Neural crest cell (in vitro differentiated cells): ENCODE data around the gene SLC22A14. TPM values are rescaled to one million over a fixed set of nuclear protein-coding genes. Genes with fewer than 3 reads are reported as not detected.
"Not testable (repeated sequence)": the region's sequence is repeated elsewhere in the genome, so short reads cannot be mapped to it uniquely, and the experiment has no call there.

Source experiments
- DNase-seq: peaks from one replicate; pipeline ENCODE4 v3.0.0; 2021; ENCODE audit warnings: low read depth, mixed read lengths, low spot score
- H3K27ac Mint-ChIP-seq: one replicate; pipeline ENCODE4 v1.8.0; 2021; ENCODE audit warnings: mild to moderate bottlenecking, mixed read lengths; ENCODE audit not compliant: unreplicated experiment
- H3K27me3 Mint-ChIP-seq: 2 replicates; pipeline ENCODE4 v1.8.0; 2021; ENCODE audit warnings: low read depth, mild to moderate bottlenecking, mixed read lengths
- H3K36me3 Mint-ChIP-seq: 2 replicates; pipeline ENCODE4 v1.8.0; 2021; ENCODE audit warnings: low read depth, mild to moderate bottlenecking, mixed read lengths
- H3K4me1 Mint-ChIP-seq: 2 replicates; pipeline ENCODE4 v1.8.0; 2021; ENCODE audit warnings: mixed read lengths
- H3K4me3 Mint-ChIP-seq: one replicate; pipeline ENCODE4 v1.8.0; 2021; ENCODE audit warnings: mild to moderate bottlenecking, mixed read lengths
- H3K9me3 Mint-ChIP-seq: 2 replicates; pipeline ENCODE4 v1.8.0; 2021; ENCODE audit warnings: mixed read lengths
- CTCF ChIP-seq: fragments of 200-600 bp; sonication (generic); conservative IDR thresholded peaks from 2 replicates; pipeline ENCODE4 v1.5.0; 2021; ENCODE audit warnings: antibody characterized with exemption, mild to moderate bottlenecking
- long read RNA-seq: library from polyadenylated mRNA; unstranded; transcript quantifications from one replicate; pipeline ENCODE4 v2.0.0, GENCODE V29; 2020
- total RNA-seq: library from RNA; stranded (reverse); gene quantifications from 2 replicates; pipeline ENCODE4 v1.2.1, GENCODE V29; 2021

Gene SLC22A14
- total RNA-seq, result not detected in 2 replicates
- long read RNA-seq, result 0 reads

- Mint-ChIP-seq H3K27ac (no peak within 1 kb of the TSS), H3K27me3 (no peaks in the 10 kb centered on the region), H3K9me3 (no peaks in the 10 kb centered on the region), H3K36me3 (no peaks in the 10 kb centered on the region), H3K4me1 (no peaks in the 10 kb centered on the region), H3K4me3 (no peak within 1 kb of the TSS)
- TF ChIP-seq CTCF, result no peak
- DNase-seq, result no peak
Measured at GRCh38 chr3:38281895-38282686, at the start of gene SLC22A14. Gene SLC22A14, plus strand, starts transcription at chr3:38282294. Its CDS starts 23,733 bp downstream, at chr3:38306027.

GRCh38 chr3:38232701-38233100 is 49.4 kb upstream of the SLC22A14 start:
- no peak overlapping the region for H3K4me3 Mint-ChIP-seq
- no peak for DNase-seq
- H3K27me3 Mint-ChIP-seq, result no peaks in the 10 kb centered on the region
- H3K4me1 Mint-ChIP-seq, result peaks cover 13% of the 10 kb centered on the region
- no peak for TF ChIP-seq CTCF
- peaks cover 37% of the 10 kb centered on the region for H3K36me3 Mint-ChIP-seq
- H3K27ac Mint-ChIP-seq, result no peak overlapping the region
- peaks cover 3% of the 10 kb centered on the region for H3K9me3 Mint-ChIP-seq

GRCh38 chr3:38235466-38235865 is 46.6 kb upstream of the SLC22A14 start:
- Mint-ChIP-seq H3K4me1 (peaks cover 13% of the 10 kb centered on the region), H3K9me3 (peaks cover 7% of the 10 kb centered on the region), H3K4me3 (no peak overlapping the region), H3K27ac (no peak overlapping the region), H3K36me3 (peaks cover 58% of the 10 kb centered on the region), H3K27me3 (no peaks in the 10 kb centered on the region)
- no peak for DNase-seq
- no peak for TF ChIP-seq CTCF

- H3K9me3 Mint-ChIP-seq, result peaks cover 7% of the 10 kb centered on the region
- DNase-seq, result no peak
- no peaks in the 10 kb centered on the region for H3K27me3 Mint-ChIP-seq
- no peak overlapping the region for H3K4me3 Mint-ChIP-seq
- H3K36me3 Mint-ChIP-seq, result peaks cover 55% of the 10 kb centered on the region
- H3K27ac Mint-ChIP-seq, result no peak overlapping the region
- no peak for TF ChIP-seq CTCF
- H3K4me1 Mint-ChIP-seq, result peaks cover 13% of the 10 kb centered on the region
Measured at GRCh38 chr3:38238416-38239008, 43.6 kb upstream of the SLC22A14 start.

GRCh38 chr3:38242812-38243211 is 39.3 kb upstream of the SLC22A14 start:
- H3K36me3 Mint-ChIP-seq, result peaks cover 30% of the 10 kb centered on the region
- DNase-seq, H3K4me1 Mint-ChIP-seq, H3K27ac Mint-ChIP-seq, H3K4me3 Mint-ChIP-seq, H3K27me3 Mint-ChIP-seq, H3K9me3 Mint-ChIP-seq: not testable (repeated sequence)

- Mint-ChIP-seq H3K27me3 (no peaks in the 10 kb centered on the region), H3K36me3 (peaks cover 9% of the 10 kb centered on the region), H3K9me3 (no peaks in the 10 kb centered on the region), H3K4me3 (no peak overlapping the region), H3K4me1 (no peaks in the 10 kb centered on the region), H3K27ac (no peak overlapping the region)
- no peak for TF ChIP-seq CTCF
- DNase-seq, result no peak
Measured at GRCh38 chr3:38245930-38246329, 36.2 kb upstream of the SLC22A14 start.
